Thoracic aorta (tissue), 2 donors: Measurements from ENCODE around the gene RBFOX2. TPM values are rescaled to one million over a fixed set of nuclear protein-coding genes. Genes with fewer than 3 reads are reported as not detected.

ENCODE experiments used
- ATAC-seq: fragments of 150-250 bp; one replicate; pipeline ENCODE4 v1.8.0; 2017; ENCODE audit warnings: low read depth; ENCODE audit not compliant: insufficient number of reproducible peaks, low FRiP score
- DNase-seq: peaks from one replicate; pipeline ENCODE4 v3.0.0-alpha.2; 2020; ENCODE audit warnings: low spot score
- H3K27ac ChIP-seq, 2 donors: fragments of 200-600 bp; sonication (generic); 1 replicate in 1 of 2; 2 replicates in 1 of 2; pipeline ENCODE4 v1.5.1; 2016; ENCODE audit warnings: mild to moderate bottlenecking in 2 of 2, moderate library complexity in 2 of 2
- H3K27me3 ChIP-seq: fragments of 200-600 bp; sonication (generic); replicated peaks from 2 replicates; pipeline ENCODE4 v1.6.0; 2016; ENCODE audit warnings: mild to moderate bottlenecking; ENCODE audit not compliant: insufficient read depth
- H3K36me3 ChIP-seq: fragments of 200-600 bp; sonication (generic); one replicate; pipeline ENCODE4 v1.5.1; 2016
- H3K4me1 ChIP-seq, 2 donors: fragments of 200-600 bp; sonication (generic); 1 replicate in 1 of 2; 2 replicates in 1 of 2; pipeline versions ENCODE4 v1.5.1 to v1.6.0; 2016; ENCODE audit warnings: low read depth in 2 of 2, mild to moderate bottlenecking in 1 of 2; ENCODE audit not compliant: control insufficient read depth in 1 of 2
- H3K4me3 ChIP-seq: fragments of 200-600 bp; sonication (generic); 2 replicates; pipeline ENCODE4 v1.5.1; 2016; ENCODE audit warnings: mild to moderate bottlenecking
- H3K9me3 ChIP-seq: fragments of 200-600 bp; sonication (generic); 2 replicates; pipeline ENCODE4 v1.5.1; 2016
- CTCF ChIP-seq: fragments of 200-600 bp; sonication (generic); IDR thresholded peaks from one replicate; pipeline ENCODE4 v1.5.1; 2019; ENCODE audit warnings: antibody characterized with exemption
- total RNA-seq, 2 donors: library from RNA; depleted of rRNA; stranded (reverse); fragments of >200 nt; gene quantifications; one replicate each; pipeline versions ENCODE4 v1.1.0 to v1.2.3, GENCODE V29; 2016

Gene RBFOX2
- total RNA-seq, 2 donors from 2014 or later, result 117 to 143 TPM

- H3K27ac ChIP-seq, result no peak overlapping the region
Measured at GRCh38 chr22:35993048-35993714, 35.4 kb downstream of the RBFOX2 start.

GRCh38 chr22:35991168-35991567 lies 37.5 kb downstream of the RBFOX2 start:
- H3K9me3 ChIP-seq, result no peaks in the 10 kb centered on the region
- DNase-seq, result no peak
- H3K36me3 ChIP-seq, result no peaks in the 10 kb centered on the region
- ATAC-seq, result no peak
- peaks cover 11 to 38% of the 10 kb centered on the region in 2 donors for H3K4me1 ChIP-seq
- H3K4me3 ChIP-seq, result no peak overlapping the region
- H3K27me3 ChIP-seq, result no peaks in the 10 kb centered on the region
- no peak overlapping the region for H3K27ac ChIP-seq
- TF ChIP-seq CTCF, result no peak

More at GRCh38 chr22:35993048-35993714, 35.4 kb downstream of the RBFOX2 start:
- Histone ChIP-seq H3K4me3 (no peak overlapping the region), H3K36me3 (no peaks in the 10 kb centered on the region), H3K4me1 (peaks cover 13 to 32% of the 10 kb centered on the region in 2 donors), H3K27me3 (no peaks in the 10 kb centered on the region), H3K9me3 (no peaks in the 10 kb centered on the region)
- no peak for DNase-seq
- no peak for ATAC-seq
- TF ChIP-seq CTCF, result no peak

GRCh38 chr22:35988030-35988429 lies 40.6 kb downstream of the RBFOX2 start:
- H3K27ac ChIP-seq, result no peak overlapping the region
- H3K4me3 ChIP-seq, result no peak overlapping the region
- no peak for TF ChIP-seq CTCF
- no peaks in the 10 kb centered on the region for H3K27me3 ChIP-seq
- no peak for DNase-seq
- no peaks in the 10 kb centered on the region for H3K9me3 ChIP-seq
- peaks cover 5 to 32% of the 10 kb centered on the region in 2 donors for H3K4me1 ChIP-seq
- no peak for ATAC-seq
- H3K36me3 ChIP-seq, result no peaks in the 10 kb centered on the region

GRCh38 chr22:35987487-35987886 lies 41.1 kb downstream of the RBFOX2 start:
- Histone ChIP-seq H3K27ac (no peak overlapping the region), H3K27me3 (no peaks in the 10 kb centered on the region), H3K36me3 (no peaks in the 10 kb centered on the region), H3K9me3 (no peaks in the 10 kb centered on the region), H3K4me1 (peaks cover 5 to 35% of the 10 kb centered on the region in 2 donors), H3K4me3 (no peak overlapping the region)
- no peak for ATAC-seq
- no peak for TF ChIP-seq CTCF
- DNase-seq, result no peak

DNA sequence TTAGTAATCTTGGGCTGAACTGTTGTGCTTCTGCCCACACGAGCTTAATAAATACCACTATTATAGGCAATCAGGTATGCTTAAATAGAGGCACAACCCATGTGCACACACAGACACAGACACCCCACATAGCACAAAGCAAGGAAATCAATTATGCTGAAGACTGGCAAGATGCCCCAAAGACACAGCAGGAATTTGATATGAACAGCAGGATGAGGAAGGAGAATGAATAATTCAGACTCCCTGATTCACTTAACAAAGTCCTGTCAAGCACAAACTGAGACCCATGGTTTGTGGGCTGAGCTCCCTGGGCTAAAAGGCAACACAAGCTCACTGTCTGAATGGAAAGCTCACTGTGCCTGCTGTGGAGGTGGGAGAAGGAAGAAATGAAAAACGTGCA lies 42.5 kb downstream of the RBFOX2 start:
- ATAC-seq (no peak), DNase-seq (no peak)
- Histone ChIP-seq H3K36me3 (no peaks in the 10 kb centered on the region), H3K9me3 (no peaks in the 10 kb centered on the region), H3K27ac (no peak overlapping the region), H3K27me3 (no peaks in the 10 kb centered on the region), H3K4me3 (no peak overlapping the region), H3K4me1 (peaks cover 5 to 26% of the 10 kb centered on the region in 2 donors)
- TF ChIP-seq CTCF, result no peak
